ENCODE results near the gene SLC38A9. TPM values are rescaled to one million over a fixed set of nuclear protein-coding genes. Genes with fewer than 3 reads are reported as not detected.
"Not testable (repeated sequence)": the region's sequence is repeated elsewhere in the genome, so short reads cannot be mapped to it uniquely, and the experiment has no call there.

The SLC38A9 gene
- 15.0 and 17.9 TPM in 2 replicates for total RNA-seq (2014; rRNA removed; shearing (Covaris generic))

- DNase-seq (ENCODE audit: low spot score) = peak; percentile 88
Observed at GRCh38 chr5:55712023-55712859, at the start of gene SLC38A9. Gene SLC38A9, minus strand, starts transcription at chr5:55712324. Its CDS starts 14,366 bp downstream, at chr5:55697958.

GRCh38 chr5:55761721-55762120, 49.6 kb upstream of the SLC38A9 start:
- not testable (repeated sequence) for DNase-seq (ENCODE audit: low spot score)

- no peak for DNase-seq (ENCODE audit: low spot score)
Observed at GRCh38 chr5:55758714-55759113, 46.6 kb upstream of the SLC38A9 start.

- DNase-seq (ENCODE audit: low spot score) = no peak
Observed at GRCh38 chr5:55758231-55758630, 46.1 kb upstream of the SLC38A9 start.

GRCh38 chr5:55750499-55750898, 38.4 kb upstream of the SLC38A9 start:
- DNase-seq (ENCODE audit: low spot score) = no peak

GRCh38 chr5:55750063-55750462, 37.9 kb upstream of the SLC38A9 start:
- no peak for DNase-seq (ENCODE audit: low spot score)

- DNase-seq (ENCODE audit: low spot score) = no peak
Observed at GRCh38 chr5:55749387-55749786, 37.3 kb upstream of the SLC38A9 start.

- no peak for DNase-seq (ENCODE audit: low spot score)
Observed at GRCh38 chr5:55747778-55748318, 35.7 kb upstream of the SLC38A9 start.

GRCh38 chr5:55742778-55743177, 30.7 kb upstream of the SLC38A9 start:
- DNase-seq (ENCODE audit: low spot score) = no peak

GRCh38 chr5:55737793-55738192, 25.7 kb upstream of the SLC38A9 start, which contains the start of gene DDX4:
Gene DDX4, plus strand, starts transcription at chr5:55738061. Its CDS starts 903 bp downstream, at chr5:55738964.
- DNase-seq (ENCODE audit: low spot score) = no peak

GRCh38 chr5:55734658-55735057, 22.5 kb upstream of the SLC38A9 start:
- no peak for DNase-seq (ENCODE audit: low spot score)

- no peak for DNase-seq (ENCODE audit: low spot score)
Observed at GRCh38 chr5:55732585-55732984, 20.5 kb upstream of the SLC38A9 start.

GRCh38 chr5:55731848-55732247, 19.7 kb upstream of the SLC38A9 start:
- DNase-seq (ENCODE audit: low spot score) = no peak

- no peak for DNase-seq (ENCODE audit: low spot score)
Observed at GRCh38 chr5:55724281-55724680, 12.2 kb upstream of the SLC38A9 start.

GRCh38 chr5:55720188-55720703, 8.1 kb upstream of the SLC38A9 start:
- no peak for DNase-seq (ENCODE audit: low spot score)

GRCh38 chr5:55719026-55719425, 6.9 kb upstream of the SLC38A9 start:
- DNase-seq (ENCODE audit: low spot score) = not testable (repeated sequence)

GRCh38 chr5:55715519-55716078, 3.5 kb upstream of the SLC38A9 start:
- no peak for DNase-seq (ENCODE audit: low spot score)

GRCh38 chr5:55714749-55715148, 2.6 kb upstream of the SLC38A9 start:
- DNase-seq (ENCODE audit: low spot score) = no peak

- no peak for DNase-seq (ENCODE audit: low spot score)
Observed at GRCh38 chr5:55714339-55714738, 2.2 kb upstream of the SLC38A9 start.

GRCh38 chr5:55713871-55714270, 1.7 kb upstream of the SLC38A9 start:
- DNase-seq (ENCODE audit: low spot score) = no peak

GRCh38 chr5:55711507-55712022, 559 bp downstream of the SLC38A9 start:
- DNase-seq (ENCODE audit: low spot score) = no peak

- no peak for DNase-seq (ENCODE audit: low spot score)
Observed at GRCh38 chr5:55708732-55709131, 3.4 kb downstream of the SLC38A9 start.

Data from H4 (cell line).